ENCODE data around the gene NFKBIA.

DNA sequence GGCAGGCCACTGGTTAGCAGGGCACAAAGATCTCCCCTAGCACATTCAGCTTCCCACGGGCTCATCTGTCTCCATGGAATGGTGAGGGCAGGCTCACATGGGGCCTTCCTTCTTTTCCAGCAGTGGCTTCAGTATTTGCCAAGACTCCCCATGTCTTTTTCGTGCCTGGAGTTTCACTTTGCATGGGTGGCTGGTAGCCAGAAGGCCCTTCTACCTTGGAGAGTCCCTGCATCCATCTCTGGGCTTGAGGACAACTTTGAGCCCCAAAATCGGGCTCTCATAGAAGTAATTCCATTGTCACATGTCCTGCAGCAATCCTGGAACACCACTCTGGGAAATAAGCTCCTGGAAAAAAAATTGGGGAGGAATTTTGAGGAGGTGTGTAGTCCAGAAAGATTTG, 42.1 kb downstream of the NFKBIA start:
- no peak for TF ChIP-seq POLR2AphosphoS5 (IDR thresholded peaks at IDR 0.05)
- TF ChIP-seq, protein P1, sequence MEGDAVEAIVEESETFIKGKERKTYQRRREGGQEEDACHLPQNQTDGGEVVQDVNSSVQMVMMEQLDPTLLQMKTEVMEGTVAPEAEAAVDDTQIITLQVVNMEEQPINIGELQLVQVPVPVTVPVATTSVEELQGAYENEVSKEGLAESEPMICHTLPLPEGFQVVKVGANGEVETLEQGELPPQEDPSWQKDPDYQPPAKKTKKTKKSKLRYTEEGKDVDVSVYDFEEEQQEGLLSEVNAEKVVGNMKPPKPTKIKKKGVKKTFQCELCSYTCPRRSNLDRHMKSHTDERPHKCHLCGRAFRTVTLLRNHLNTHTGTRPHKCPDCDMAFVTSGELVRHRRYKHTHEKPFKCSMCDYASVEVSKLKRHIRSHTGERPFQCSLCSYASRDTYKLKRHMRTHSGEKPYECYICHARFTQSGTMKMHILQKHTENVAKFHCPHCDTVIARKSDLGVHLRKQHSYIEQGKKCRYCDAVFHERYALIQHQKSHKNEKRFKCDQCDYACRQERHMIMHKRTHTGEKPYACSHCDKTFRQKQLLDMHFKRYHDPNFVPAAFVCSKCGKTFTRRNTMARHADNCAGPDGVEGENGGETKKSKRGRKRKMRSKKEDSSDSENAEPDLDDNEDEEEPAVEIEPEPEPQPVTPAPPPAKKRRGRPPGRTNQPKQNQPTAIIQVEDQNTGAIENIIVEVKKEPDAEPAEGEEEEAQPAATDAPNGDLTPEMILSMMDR (IDR thresholded peaks at IDR 0.05), result no peak

Data from sigmoid colon (tissue), 4 donors.